NOMO-1 (cell line): ENCODE data around the gene TAS2R19.

ENCODE experiments used
- DNase-seq, 2 experiments: peaks; one replicate each; lab custom pipeline; 2025; ENCODE audit not compliant: unreplicated experiment in 2 of 2; lab: John Stamatoyannopoulos, UW

TAS2R19 gene

DNA sequence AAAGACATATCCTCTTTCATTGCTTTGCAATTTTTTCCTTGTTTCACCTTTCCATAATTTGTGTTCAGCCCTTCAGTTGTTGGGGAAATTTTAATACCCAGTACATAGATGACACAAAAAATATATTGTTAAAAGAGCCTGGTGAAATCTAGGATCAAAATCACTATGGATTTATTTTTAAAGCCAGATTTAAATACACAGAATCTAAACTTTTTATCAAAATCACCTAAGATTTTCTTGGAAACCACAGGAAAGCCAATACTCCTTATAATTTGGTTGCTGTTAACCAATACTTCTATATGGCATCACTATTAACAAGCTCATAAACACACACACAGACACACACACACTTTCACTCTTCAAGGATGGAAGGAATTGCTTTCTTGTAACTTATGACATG lies 24.2 kb downstream of the TAS2R19 start, which contains the start of gene TAS2R20:
TAS2R20 (minus strand) TSS at position 101 of the 400 bp plus-strand sequence. CDS start 429 bp downstream, outside the sequence.
- no peak for DNase-seq

DNA sequence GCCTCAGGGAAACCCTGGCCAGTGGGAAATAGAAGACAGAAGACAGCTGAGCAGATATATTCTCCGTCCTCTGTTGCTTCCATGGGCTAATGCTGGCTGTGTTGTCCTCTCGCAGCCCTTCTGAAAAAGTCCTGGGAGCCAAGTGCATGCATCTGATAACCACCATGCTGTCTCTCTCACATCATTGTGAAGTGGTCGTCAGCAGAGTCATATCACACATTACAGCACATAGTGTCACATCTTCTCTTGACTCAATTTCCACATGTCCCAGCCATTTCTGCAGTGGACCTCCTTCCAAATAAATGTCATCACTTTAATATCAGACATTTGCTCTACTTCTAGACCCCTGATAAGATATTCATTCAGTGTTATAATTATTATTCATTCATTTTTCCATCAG lies 28.1 kb downstream of the TAS2R19 start:
- DNase-seq = no peak

DNA sequence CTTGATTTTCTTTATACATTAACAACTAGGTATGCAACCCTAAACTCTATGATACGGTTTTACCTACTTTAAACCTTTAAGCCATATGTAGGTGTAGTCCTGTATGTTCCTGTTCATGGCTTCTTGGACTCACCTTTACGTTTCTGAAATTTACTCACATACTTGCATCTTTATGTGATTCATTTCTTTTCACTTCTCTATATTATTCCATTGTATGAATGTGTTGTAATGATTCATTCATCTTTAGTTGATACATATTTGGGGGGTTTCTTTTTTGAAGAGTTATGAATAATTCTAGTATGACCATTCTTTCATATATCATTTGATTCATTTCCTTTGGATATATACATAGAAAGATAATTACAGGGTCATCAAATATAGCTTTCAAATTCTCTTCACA lies 33.3 kb downstream of the TAS2R19 start:
- no peak for DNase-seq

DNA sequence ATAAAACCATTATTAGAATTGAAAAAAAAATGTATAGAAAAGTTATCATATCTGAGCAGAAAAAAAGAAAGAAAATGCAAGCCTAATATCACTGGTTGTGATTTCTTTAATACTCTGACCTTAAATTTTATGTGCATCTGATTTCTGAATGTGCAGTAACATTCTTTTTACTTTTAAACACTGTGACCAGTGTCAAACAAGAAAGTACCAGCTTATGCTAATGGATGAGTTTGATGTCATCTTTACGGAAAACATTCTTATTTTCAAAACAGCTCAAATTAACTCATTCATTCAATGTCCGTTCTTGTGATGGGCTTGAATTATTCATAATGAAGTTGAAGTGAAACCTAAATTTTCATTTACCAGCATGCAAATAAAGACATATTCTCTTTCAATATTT lies 35.6 kb downstream of the TAS2R19 start, which contains the start of gene TAS2R50:
TAS2R50 (minus strand) TSS at position 101 of the 400 bp plus-strand sequence; CDS start at position 49, 52 bp downstream.
- no peak for DNase-seq

DNA sequence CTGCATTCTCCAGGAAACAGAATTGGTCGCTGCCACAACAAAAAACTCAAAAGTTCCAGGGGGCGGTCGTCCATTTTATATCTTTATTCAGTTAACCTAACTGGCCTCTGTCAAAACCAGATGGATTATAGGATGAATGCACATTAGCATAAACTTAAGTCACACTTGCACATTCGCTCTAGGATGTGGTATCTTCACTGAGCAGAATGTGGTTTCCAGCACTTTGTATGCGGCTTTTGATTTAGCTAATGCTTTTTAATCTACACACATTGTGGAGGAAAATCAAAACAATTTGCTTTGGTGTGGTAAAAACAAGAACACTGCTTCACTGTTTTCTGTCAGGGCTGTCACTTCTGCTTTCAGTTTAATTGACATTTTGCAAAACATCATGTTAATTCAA lies 40.2 kb downstream of the TAS2R19 start:
- no peak for DNase-seq

DNA sequence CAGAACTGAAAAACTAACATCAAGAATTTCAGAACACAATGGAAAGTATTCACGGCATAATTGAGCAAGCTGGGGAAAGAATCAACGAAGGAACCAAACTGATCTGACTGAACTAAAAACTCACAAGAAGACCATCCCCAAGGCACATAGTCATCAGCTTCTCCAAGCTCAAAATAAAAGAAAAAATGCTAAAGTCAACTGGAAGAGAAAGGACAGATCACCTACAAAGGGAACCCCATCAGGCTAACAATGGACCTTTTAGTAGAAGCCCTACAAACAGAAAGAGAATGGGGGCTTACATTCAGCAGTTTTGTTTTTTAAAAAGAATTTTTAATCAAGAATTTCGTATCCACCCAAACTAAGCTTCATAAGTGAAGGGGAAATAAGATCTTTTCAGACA lies 47.5 kb downstream of the TAS2R19 start:
- DNase-seq = no peak
